ENCODE measurements around the gene RAD1. TPM values are rescaled to one million over a fixed set of nuclear protein-coding genes. Genes with fewer than 3 reads are reported as not detected.
A peak's percentile ranks its signal among the peaks of the same experiment; 100 is the strongest.

RAD1 gene
- polyA plus RNA-seq, 2 of the 4 experiments (the other 2 are of a cell fraction) = 41.4 to 41.9 TPM

- WGBS (ENCODE audit: missing lambda C conversion rate) = 3% methylated on average over 16 of the region's 20 CpGs
- TF ChIP-seq CEBPB (IDR thresholded peaks at IDR 0.05) (peak in 1 of 2 experiments; percentile 30; a peak in 1 of 4 replicates), ZC3H11A (IDR thresholded peaks at IDR 0.05) (no peak), EP300 (IDR thresholded peaks at IDR 0.05) (no peak), PHF8 (IDR thresholded peaks at IDR 0.05; ENCODE audit: borderline replicate concordance, low read depth) (no peak), RFX5 (IDR thresholded peaks at IDR 0.05) (no peak), USF2 (IDR thresholded peaks at IDR 0.05) (no peak), NPAS2 (CRISPR knock-in tag; IDR thresholded peaks at IDR 0.05; ENCODE audit: borderline replicate concordance) (no peak)
- H3K9me3 ChIP-seq = no peaks in the 10 kb centered on the region
- peak overlapping the region; percentile 88 for H3K4me2 ChIP-seq
- H3K4me3 ChIP-seq = peak overlapping the region; percentile 96
- H3K27ac ChIP-seq = peak overlapping the region; percentile 96 to 98
- ChIA-PET CTCF (interaction anchor here (0.7 to 3.8 kb wide), 11 partner anchors 9 to 440 kb away, joined by 3 to 21 read pairs (median 5); partner anchors contain the start of gene DNAJC21), POLR2A (interaction anchor here (0.6 to 2.2 kb wide), 9 partner anchors 8 to 907 kb away, joined by 3 to 41 read pairs (median 4); partner anchors contain the start of genes AMACR, DNAJC21 and TTC23L)
- H3K4me1 ChIP-seq = peaks cover 38% of the 10 kb centered on the region
- FAIRE-seq (no peak), DNase-seq (ENCODE audit: low read depth in 1 of 2, low spot score in 1 of 2) (peak; percentile 17 to 29), ATAC-seq (peak; percentile 53 to 56)
Observed at GRCh38 chr5:34914671-34915138, 599 bp downstream of the RAD1 start.

GRCh38 chr5:34913072-34913471 is 2.2 kb downstream of the RAD1 start:
- POLR2A ChIA-PET = no interaction called here
- 85% methylated on average over 2 of the region's 2 CpGs for WGBS (ENCODE audit: missing lambda C conversion rate)
- ATAC-seq (no peak), FAIRE-seq (no peak), DNase-seq (ENCODE audit: low read depth in 1 of 2, low spot score in 1 of 2) (no peak)
- Histone ChIP-seq H3K4me1 (peaks cover 26% of the 10 kb centered on the region), H3K9me3 (no peaks in the 10 kb centered on the region), H3K4me3 (no peak overlapping the region), H3K27ac (no peak overlapping the region), H3K4me2 (peak overlapping the region; percentile 88)
- TF ChIP-seq USF2 (IDR thresholded peaks at IDR 0.05) (no peak), RARB (CRISPR knock-in tag; IDR thresholded peaks at IDR 0.05) (no peak), NR3C1 (IDR thresholded peaks at IDR 0.05) (no peak), HEYL (CRISPR knock-in tag; IDR thresholded peaks at IDR 0.05) (no peak), FOXS1 (CRISPR knock-in tag; IDR thresholded peaks at IDR 0.05) (no peak), FOSL2 (IDR thresholded peaks at IDR 0.05) (no peak), FOSL2 (CRISPR knock-in tag; IDR thresholded peaks at IDR 0.05) (no peak), MAFK (IDR thresholded peaks at IDR 0.05; ENCODE audit: partially characterized antibody) (no peak), ESRRA (IDR thresholded peaks at IDR 0.05; ENCODE audit: borderline replicate concordance, low read length) (no peak), JUNB (IDR thresholded peaks at IDR 0.05) (no peak)
- CTCF ChIA-PET = interaction anchor here (3.8 kb wide), 1 partner anchor 438 kb away, joined by 12 read pairs; no protein-coding TSS in a partner anchor

- FAIRE-seq = no peak
- TF ChIP-seq ESRRA (IDR thresholded peaks at IDR 0.05; ENCODE audit: borderline replicate concordance, low read length) = no peak
- no peak for TF ChIP-seq ATOH8 (CRISPR knock-in tag; IDR thresholded peaks at IDR 0.05; ENCODE audit: low read depth)
- TF ChIP-seq RAD21 (conservative IDR thresholded peaks at IDR 0.05 in 1 of 2, IDR thresholded peaks at IDR 0.05 in 1 of 2) = peak; percentile 57 to 58
- peak; percentile 60 for TF ChIP-seq SMC3 (IDR thresholded peaks at IDR 0.05)
- TF ChIP-seq CTCF (IDR thresholded peaks at IDR 0.05) = peak; percentile 69
- Histone ChIP-seq H3K4me2 (no peak overlapping the region), H3K27ac (no peak overlapping the region), H3K4me1 (no peaks in the 10 kb centered on the region), H3K9me3 (no peaks in the 10 kb centered on the region), H3K4me3 (no peak overlapping the region)
- CTCF ChIA-PET = interaction anchor here (0.7 to 16.6 kb wide), 10 partner anchors 10 to 422 kb away, joined by 3 to 621 read pairs (median 4); partner anchors contain the start of genes BRIX1 and RAD1
- ATAC-seq = peak in 1 of 2 experiments; percentile 65; a peak in 2 of 6 replicates
- WGBS (ENCODE audit: missing lambda C conversion rate) = 60% methylated on average over 2 of the region's 2 CpGs
- peak in 1 of 2 experiments; percentile 27 for DNase-seq (ENCODE audit: low read depth in 1 of 2, low spot score in 1 of 2)
- POLR2A ChIA-PET = no interaction called here
Observed at GRCh38 chr5:34905564-34905963, 9.7 kb downstream of the RAD1 start.

All from A549 (cell line).